GM21529 (cell line): ENCODE results near the gene FES.
"Not testable (repeated sequence)": the region's sequence is repeated elsewhere in the genome, so short reads cannot be mapped to it uniquely, and the experiment has no call there.

ENCODE experiments used
- ATAC-seq: cut with Tn5 transposase; IDR thresholded peaks from one replicate; pipeline ENCODE4 v1.9.1; 2021; ENCODE audit not compliant: unreplicated experiment

FES gene

DNA sequence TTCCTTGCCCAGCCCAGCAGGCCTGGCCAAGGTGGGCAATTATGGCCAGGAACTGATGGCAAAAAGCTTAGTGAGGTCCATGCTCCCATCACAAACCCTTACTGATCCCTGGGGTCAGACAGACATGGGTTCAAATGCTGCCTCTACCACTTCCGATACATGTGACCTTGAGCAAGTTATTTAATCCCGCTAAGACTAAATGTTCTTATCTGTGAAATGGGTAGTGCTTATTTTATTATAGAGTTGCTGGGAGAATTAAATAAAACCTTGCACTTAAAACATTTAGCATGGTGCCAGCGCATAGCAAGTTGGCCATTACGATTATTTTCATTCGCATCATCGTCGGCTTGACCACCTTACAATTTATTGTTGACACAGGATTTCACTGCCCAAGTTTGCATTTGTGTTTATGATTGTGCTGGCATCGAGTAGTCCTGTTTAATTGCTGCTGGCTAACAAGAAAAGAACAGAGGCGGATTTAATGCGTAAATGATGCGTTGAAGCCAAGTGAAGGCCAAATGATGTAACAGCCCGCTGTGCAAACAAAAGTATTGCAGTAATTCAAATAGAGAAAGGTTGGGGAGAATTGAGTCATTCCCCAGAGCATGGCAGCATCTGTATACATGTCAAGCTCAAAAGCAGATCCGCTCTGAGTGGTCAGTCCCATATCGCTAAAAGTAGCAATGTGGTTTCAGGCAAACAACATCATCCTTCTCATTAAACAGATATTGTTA lies 23.2 kb upstream of the FES start:
- no peak for ATAC-seq

DNA sequence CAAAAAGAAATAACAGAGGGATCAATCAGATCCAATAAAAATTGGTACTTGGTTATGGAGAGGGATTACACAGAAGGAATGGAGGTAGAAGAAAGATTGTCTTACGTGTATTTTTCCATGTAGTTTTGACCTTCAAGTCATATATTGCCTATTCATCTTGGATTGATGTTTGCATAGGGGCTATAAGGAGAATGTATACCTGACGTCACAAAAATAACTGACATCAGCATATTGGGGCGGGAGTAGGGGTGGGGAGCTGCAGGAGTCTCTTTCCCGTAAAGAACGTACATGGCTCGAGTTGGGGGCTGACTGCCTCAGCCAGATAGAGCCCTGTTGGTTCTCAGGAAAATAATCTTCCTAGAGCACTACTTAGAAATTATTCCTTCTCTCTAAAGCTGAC lies 21.8 kb upstream of the FES start:
- ATAC-seq, result no peak

DNA sequence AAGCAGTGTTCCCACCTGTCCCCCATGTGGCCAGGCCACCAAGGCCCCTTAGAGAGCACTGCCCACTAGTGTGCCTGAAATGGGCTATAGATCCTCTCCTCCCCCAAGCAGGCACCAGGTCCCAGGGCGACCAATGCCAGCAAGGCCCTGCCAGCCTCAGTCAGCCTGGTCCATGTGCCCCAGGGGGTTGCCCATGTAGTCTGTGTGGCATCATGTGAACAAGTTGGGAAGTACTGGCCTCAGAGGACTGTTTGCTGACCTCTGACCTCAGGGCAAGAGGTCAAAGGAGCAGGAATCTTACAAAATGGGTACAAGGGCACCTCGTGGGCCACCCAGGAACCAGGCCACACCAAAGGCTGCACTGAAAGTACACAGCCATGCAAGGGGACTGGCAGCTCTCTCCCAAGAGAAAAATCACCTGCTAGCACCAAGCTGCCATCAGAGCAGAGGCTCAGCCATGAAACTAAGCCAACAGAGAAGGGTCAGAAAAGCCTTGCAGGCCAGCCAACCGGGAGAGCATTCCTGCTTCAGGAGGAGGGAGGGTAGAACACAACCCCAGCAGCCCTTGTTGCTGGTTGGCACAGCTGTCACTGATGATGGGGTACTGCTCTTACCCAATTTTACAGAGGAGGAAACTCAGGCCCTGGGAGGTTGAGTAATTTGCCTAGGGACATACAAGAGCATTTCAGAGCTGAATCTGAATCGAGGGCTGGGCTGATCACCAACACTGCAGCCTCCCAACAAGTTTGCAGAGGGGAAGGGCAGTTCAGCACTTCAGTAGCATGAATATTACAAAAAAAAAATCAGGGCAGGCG lies 21.1 kb upstream of the FES start:
- ATAC-seq, result no peak

DNA sequence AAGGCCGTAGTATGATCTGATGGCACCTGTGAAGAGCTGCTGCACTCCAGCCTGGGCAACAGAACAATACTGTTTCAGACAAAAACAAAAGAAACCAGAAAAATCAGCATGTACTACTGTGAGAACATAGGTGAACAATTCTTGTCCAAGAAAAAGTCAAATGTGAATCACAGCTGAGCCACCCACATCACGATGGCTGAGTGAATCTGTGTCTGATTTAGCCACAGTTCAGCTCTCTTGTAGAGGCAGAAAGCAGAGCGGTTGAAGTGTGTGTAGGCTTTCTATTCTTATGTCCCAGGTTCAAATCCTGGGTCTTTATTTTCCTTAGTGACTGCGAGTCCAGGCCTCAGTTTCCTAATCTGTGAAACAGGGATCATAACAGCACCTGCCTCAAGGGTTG lies 20.3 kb upstream of the FES start:
- ATAC-seq, result no peak

DNA sequence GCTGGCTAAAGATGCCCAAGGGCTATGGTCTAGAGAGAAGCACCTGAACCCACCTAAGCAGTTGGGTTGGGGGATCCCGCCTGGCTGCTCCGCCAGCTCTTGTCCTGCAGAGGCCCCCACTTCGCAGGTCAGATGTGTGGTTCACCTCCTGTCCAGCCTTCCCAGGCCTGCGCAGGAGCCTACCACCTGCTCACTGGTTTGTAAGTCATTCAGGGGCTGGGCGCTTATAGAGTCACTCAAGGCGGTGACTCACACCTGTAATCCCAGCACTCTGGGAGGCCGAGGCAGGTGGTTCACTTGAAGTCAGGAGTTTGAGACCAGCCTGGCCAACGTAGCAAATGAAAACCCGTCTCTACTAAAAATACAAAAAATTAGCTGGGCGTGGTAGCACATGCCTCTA lies 19.8 kb upstream of the FES start:
- ATAC-seq, result no peak

DNA sequence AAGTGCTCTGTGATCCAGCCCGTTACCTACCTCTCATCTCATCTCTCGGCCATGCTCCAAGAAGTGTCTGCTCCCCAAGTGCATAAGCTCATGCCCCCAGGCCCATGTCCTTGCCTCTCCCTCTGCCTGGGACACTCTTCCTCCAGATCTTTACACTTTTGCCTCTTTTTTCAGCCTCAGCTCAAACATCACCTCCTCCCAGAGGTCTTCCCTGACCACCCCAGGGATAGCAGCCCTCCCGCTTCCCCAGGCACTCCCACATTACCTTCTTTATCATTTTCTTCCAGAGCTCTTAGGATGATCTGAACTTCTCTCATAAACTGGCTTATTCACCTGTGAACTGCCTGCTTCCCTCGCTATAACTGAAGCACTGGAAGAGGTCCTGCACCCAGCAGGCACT lies 18.6 kb upstream of the FES start:
- no peak for ATAC-seq

DNA sequence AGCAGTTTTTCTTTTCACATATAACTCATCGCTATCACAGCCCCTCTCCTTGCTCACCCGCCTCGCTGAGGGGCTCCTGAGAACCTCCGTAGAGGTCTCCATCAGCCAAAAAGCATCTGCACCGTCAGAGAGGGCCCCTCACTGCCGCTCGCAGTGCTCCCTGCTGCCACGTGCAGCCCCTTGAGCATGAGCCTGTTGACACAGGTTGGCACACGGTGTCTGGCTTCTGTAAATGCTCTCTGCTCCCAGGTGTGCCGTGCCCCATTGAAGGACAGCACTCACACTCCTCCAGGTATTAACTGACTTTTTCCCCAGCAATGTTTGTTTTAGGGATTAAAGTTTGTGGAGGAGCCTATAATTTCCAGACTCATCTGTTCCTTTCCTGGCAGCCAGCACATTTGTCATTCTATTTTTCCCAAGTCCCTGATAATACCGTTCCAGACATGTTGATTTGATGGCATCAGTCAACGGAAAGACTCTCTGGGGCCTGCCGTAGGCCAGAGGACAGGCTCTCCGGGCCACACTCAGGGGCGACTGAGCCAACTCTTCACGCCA lies 18.1 kb upstream of the FES start:
- ATAC-seq, result no peak

DNA sequence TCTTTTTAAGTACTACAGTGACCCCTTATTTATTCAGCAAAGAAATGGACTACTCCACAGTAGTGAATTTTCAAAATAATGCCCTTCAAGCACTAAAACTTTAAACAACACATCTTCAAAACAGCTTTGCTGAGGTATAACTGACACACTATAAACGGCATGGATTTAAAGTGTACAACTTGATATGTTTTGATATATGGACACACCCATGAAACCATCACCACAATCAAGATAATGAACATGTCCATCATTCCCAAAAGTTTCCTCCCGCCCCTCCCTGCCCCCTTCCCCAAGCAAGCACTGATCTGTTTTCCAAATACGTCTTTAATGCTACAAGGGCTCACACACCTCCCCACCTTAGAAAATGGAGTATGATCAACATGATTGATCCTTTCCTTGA lies 17.5 kb upstream of the FES start:
- no peak for ATAC-seq

DNA sequence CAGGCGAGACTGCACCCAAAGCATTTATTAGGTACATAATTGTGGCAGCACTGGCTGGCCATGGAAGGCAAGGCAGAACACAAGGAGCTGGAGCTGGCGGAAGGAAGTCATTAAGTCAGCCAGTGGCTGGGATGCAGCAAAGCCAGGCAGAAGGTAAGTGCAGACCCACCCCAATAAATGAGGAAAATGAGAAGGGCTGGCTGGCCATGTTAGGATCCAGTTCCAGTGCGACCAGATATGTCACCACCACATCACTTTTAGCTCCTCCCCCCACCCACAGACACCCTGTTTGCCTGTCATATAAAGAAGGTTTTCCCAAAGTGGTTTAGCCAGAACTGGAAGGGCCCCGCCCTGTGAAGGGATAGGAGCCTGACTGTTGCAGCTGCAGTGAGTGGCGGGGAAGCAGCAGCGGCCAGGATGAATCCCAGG lies 16.0 kb upstream of the FES start, which contains the start of gene FURIN:
TSS of gene FURIN (plus strand) at position 328 of the 429 bp plus-strand sequence. CDS start 7,153 bp downstream, outside the sequence.
- ATAC-seq, result no peak

DNA sequence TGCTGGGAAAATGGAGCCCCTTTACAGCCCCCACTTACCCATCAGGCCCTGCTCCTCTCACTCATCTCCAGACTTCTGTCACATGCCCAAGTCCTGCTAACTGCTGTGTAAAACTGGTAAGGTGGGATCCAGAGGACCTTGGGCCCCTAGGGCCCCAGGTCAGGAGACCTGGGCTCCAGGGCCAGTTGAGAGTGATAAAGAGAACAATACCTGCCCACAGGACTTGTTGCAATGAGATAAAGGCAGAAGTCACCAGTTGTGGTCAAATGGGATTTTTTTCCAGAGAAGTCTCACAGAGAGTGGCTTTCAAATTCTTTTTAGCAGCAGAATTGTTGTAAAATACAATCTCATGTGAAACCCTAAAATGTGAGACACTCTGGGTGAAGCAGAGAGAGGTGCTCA lies 15.2 kb upstream of the FES start:
- no peak for ATAC-seq

DNA sequence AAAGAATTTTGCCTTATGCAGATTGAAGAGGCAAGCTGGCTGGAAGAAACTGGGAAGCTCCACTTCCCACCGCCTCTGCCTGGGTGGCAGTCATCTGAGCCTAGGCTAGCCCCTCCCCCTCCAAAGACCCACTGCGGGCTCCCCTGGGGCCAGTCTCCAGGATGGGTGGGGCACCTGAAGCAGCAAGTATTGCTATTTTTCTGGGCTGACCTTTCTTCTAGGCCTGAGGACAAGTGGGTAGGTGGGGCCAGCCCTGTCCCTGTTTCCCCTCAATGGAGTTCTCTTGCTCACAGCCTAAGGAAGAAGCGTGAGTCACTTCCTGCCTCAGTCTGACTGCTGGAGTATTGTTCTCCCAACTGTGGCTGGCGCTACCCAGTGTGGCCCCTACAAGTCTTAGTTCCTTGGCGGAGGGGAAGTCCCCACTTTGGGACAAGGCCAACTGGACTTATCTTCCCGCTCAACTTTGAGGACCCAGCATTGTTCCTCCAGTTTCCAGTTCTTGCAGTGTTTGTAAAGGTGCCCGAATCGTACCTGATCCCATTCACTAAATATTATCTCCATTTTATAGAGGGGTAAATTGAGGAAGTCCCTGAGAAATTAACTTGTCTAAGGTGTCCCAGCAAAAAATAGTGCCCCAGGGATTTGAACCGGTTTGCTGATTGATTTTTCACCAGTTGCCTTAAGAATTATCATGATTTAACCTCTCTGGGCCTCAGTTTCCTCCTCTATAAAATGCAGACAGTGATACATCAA lies 14.5 kb upstream of the FES start:
- no peak for ATAC-seq

DNA sequence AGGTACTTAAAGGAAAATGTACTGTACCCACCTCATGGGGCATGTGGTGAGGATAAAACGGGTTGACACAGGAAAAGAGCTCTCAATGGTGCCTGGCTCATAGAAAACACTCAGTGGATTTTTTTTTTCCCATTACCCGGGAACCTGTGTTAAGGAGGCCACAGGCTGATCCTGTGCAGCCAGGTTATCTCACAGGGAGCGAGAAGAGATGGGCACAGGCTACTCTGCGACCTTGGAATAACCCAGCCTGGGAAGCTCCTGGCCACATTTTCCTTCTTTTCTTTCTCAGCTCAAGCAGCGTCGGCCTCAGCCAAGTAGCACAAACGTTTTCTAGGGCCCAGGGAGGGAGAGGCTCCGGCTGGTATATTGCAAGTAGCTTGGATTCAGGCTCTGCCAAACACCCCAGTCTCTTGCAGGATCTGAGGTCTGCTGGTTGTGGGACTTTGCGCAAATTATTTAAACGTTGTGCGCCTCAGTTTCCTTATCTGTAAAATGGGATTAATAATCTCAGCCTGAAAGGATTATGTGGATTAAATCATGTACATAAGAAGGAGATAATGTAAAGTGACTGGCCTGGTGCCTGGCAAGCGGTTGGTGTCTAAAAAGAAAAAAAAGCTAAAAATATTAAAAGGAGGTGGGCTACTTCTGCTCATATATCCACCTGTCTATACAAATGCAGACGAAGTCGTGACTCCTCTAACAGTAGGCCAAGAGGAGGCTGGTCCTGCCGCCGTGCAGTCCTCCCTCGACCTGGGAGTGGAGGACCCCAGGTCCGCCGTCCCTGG lies 13.8 kb upstream of the FES start:
- ATAC-seq, result no peak

DNA sequence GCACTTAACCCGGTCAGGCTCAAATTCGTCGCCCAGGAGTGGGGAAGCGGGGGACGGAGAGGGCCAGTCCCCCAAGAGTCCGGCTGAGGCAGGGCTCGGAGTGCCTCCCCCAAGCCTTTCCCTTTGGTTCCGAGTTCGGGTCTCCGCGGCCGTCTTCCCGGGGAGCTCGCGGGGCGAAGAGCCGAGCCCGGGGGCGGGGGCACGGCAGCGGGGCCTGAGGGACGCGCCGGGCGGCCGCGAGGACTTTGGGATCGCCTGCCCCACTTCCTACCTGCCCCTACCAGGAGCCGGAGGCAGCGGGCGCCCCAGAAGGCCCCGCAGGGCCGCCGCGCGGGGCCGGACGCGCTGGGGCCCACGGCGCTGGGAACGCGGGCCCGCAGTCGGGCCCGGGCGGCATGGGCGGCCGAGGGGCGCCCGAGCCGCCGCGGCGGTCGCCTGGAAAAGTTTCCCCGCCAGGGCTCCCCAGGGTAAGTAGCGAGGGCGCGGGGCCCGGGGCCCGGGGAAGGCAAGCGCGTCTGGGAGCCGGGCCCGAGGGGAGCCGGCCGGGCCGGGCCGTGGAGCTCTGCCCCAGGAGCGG lies 13.1 kb upstream of the FES start:
- no peak for ATAC-seq

DNA sequence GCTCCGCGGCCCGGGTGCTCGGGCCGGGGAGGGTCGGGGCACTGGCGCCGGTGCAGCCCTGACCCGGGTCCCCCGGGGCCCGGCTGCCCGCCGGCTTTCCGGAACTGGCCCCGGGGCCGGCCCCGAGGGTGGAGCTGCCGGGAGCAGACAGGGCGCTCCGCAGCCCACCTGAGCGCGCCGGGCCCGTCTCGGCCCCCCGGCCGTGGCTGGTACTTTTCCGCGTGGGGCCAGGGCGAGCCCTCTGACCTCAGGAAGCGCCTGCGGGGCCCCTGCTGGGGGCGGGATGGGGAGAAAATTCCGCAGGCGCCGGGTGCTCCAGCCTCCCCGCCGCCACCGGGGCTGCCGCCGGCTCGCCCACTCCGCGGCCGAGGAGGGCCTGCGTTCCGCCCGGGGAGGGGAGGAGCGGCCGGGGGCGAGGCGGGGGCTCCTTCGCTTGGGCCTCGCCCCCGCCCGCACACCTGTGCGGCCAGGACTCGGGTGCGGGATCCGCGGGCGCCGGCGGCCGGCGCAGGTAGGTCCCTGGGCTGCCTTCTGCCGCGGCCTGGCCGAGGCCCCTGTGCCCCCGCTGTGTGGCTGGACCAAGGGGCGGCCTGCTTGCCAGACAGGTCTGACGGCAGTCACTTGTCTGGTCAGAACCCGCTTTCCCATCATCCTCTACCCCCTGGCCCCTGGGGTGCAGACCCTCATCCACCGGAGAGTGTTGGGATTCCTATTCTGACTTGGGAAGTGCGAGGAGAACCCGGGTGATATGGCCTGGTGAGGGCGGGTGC lies 12.4 kb upstream of the FES start:
- ATAC-seq, result no peak

DNA sequence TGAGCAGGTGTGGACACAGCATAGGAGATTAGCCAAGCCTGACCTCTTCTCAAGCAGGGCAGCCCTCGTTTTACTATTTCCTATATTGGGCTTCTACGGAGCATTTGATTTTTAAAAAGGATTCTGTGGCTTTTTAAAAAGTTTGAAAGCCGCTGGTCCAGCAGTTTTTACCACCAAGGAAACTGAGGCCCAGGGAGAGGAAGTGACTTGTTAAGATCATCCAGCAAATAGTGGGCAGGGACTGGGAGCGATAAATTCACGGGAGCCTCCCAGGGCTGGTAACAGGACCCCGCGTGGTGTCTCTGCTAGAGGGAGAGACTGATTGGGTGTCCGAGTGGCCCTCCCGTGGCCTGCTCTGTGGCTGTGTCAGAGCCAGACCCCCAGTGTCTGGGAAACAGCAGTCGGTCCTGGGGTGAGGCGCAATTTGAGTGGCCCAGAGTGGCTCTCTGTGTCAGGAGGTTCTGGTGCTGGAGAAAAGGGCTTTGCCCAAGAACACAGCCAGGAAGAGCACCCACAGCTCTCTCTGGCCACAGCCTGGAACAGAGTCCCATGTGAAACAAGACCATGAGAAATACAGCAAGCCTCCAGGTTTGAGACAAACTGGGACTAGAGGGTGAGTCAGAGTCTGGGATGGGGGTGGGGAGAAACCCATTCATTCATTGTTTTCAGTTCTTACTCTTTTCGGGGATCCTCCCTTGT lies 11.7 kb upstream of the FES start:
- peak; percentile 32 for ATAC-seq

DNA sequence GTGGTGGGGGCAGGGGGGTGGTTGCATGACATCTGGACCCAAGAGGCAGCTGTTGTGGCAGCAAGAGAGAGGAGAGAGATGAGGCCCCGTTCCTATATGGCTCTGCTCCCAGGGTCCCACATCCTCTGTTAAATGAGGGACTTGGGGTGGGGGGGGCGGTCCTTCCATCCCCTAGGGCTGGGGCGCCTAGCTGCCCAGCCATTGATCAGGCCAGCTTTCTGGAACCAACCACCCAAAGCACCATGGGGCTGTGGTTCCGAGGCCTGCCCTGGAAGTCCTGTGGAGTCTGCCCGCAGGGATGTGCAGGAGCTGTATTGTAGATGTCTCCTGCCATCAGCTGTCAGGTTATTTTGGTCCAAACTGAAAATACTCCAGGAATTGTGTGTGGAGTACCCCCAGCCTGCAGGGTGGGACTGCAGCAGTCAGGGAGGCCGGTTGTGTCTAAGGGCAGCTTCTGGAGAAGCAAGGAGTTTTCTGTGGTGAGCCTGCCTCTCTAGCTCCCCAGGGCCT lies 10.8 kb upstream of the FES start:
- no peak for ATAC-seq

DNA sequence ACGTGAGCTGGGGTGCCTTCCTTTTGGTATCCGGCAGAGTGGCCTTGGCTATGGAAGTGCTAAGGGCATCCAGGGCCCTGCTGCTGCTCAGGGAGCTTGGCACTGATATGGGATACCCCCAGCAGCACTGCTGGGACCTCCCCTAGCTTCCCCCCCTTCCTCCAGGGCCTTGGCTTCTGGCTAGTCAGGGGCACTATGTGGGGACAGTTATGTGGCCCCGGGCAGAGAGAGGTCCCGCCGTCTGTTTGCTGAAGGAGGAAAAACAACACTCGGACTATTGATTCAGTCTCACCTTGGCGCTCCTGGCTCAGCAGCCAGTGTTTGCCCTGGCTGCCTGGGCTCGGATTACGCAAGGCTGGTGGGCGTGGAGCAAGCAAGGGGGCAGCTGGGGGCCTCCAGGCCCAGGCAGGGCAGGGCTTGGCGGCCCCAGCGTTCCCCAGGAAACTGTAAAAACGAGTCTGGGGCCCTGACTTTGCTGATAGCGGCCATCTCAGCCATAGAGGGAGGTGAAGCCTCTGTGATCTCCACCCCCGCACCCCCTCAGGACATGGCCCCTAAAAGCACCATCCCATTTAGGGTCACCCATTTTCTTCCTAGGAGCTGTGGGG lies 10.2 kb upstream of the FES start:
- ATAC-seq, result no peak

DNA sequence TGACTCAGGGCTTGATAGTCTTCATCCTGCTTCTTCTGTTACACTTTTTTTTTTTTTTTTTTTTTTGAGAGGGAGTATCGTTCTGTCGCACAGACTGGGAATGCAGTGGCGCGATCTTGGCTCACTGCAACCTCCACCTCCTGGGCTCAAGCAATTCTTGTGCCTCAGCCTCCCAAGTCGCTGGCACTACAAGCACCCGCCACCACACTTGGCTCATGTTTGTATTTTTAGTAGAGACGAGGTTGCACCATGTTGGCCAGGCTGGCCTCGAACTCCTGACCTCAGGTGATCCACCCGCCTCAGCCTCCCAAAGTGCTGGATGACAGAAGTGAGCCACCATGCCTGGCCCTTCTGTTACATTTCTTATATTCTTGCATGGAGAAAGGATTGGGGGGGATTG lies 9.3 kb upstream of the FES start:
- ATAC-seq, result not testable (repeated sequence)
